ENCODE results near the gene MPRIP.

Gene MPRIP

DNA sequence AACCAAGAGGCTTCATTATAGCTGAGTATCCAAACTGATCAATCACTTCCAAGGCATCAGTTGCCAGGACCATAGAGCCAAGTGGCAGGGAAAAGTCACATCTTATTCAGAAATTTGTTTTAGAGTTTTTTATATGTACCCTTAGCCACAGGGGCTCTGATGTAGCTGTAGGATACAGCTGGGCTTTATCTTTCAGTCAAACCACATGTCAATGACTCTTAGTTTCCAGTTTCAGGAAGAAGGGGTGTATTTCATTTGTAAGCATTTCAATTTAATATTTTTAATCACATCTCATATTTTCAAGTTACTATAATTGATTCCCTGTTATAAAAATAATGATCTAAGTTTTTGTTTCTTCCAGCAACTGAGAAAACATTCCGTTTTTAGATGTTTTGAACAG is 197.6 kb downstream of the MPRIP start:
- ChIA-PET POLR2A (no interaction called here), CTCF (no interaction called here)
- no peak for DNase-seq (ENCODE audit: extremely low spot score)
- TF ChIP-seq, protein P1, sequence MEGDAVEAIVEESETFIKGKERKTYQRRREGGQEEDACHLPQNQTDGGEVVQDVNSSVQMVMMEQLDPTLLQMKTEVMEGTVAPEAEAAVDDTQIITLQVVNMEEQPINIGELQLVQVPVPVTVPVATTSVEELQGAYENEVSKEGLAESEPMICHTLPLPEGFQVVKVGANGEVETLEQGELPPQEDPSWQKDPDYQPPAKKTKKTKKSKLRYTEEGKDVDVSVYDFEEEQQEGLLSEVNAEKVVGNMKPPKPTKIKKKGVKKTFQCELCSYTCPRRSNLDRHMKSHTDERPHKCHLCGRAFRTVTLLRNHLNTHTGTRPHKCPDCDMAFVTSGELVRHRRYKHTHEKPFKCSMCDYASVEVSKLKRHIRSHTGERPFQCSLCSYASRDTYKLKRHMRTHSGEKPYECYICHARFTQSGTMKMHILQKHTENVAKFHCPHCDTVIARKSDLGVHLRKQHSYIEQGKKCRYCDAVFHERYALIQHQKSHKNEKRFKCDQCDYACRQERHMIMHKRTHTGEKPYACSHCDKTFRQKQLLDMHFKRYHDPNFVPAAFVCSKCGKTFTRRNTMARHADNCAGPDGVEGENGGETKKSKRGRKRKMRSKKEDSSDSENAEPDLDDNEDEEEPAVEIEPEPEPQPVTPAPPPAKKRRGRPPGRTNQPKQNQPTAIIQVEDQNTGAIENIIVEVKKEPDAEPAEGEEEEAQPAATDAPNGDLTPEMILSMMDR (IDR thresholded peaks at IDR 0.05; ENCODE audit: control extremely low read depth, extremely low read depth, low read depth, missing control alignments): no peak

DNA sequence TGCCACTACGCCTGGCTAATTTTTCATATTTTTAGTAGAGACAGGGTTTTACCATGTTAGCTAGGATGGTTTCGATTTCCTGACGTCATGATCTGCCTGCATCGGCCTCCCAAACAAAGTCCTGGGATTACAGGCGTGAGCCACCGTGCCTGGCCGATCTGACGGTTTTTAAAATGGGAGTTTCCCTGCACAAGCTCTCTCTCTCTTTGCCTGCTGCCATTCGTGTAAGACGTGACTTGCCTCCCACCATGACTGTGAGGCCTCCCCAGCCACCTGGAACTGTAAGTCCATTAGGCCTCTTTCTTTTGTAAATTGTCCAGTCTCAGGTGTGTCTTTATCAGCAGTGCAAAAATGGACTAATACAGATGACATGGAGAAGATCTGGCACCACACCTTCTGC is 199.4 kb downstream of the MPRIP start:
- TF ChIP-seq, protein P1 (IDR thresholded peaks at IDR 0.05; ENCODE audit: control extremely low read depth, extremely low read depth, low read depth, missing control alignments): no peak
- ChIA-PET POLR2A (no interaction called here), CTCF (interaction anchor here (1.1 kb wide), 1 partner anchor 9 kb away, joined by 4 read pairs; no protein-coding TSS in a partner anchor)

DNA sequence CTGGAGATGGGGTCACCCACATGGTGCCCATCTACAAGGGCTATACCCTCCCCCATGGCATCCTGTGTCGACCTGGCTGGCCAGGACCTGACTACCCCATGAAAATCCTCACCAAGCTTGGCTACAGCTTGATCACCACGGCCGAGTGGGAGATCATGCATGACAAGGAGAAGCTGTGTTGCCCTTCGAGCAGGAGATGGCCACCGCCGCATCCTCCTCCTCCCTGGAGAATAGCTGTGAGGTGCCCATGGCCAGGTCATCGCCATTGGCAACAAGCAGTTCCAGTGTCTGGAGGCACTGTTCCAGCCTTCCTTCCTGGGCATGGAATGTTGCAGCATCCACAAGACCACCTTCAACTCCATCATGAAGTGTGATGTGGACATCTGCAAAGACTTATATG is 200.0 kb downstream of the MPRIP start:
- CTCF ChIA-PET: interaction anchor here (1.1 kb wide), 1 partner anchor 9 kb away, joined by 4 read pairs; no protein-coding TSS in a partner anchor
- POLR2A ChIA-PET: no interaction called here
- no peak for DNase-seq (ENCODE audit: extremely low spot score)
- TF ChIP-seq, protein P1 (IDR thresholded peaks at IDR 0.05; ENCODE audit: control extremely low read depth, extremely low read depth, low read depth, missing control alignments): no peak

More for the DNA sequence above, 199.4 kb downstream of the MPRIP start:
- DNase-seq (ENCODE audit: extremely low spot score): no peak
